ENCODE data around the gene S1PR4. TPM values are rescaled to one million over a fixed set of nuclear protein-coding genes. Genes with fewer than 3 reads are reported as not detected.

S1PR4 gene
- total RNA-seq = not detected in 2 replicates

DNA sequence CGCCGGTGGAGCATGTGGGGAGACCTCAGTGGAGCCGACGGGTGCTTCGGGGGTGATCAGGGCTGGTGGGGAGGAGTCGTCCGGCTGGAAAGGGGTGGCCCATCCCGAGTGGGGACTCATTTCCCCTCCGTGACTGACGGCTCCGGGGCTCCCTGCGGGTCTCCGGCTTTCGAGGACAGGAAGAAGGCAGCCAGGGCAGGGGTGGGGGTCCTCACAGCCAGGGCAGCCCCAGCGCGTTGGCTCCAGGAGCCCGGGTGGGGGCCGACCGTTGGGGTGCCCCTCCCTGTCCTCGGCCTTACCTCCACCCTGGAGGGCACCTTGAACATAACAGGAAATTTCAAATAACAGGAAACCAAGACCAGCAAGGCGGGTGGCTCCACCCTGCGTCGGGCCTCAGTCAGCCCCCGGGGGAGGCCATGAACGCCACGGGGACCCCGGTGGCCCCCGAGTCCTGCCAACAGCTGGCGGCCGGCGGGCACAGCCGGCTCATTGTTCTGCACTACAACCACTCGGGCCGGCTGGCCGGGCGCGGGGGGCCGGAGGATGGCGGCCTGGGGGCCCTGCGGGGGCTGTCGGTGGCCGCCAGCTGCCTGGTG is at the start of gene S1PR4:
Gene S1PR4, plus strand, starts transcription at position 393 of the 596 bp plus-strand sequence. Its CDS starts 24 bp downstream, at position 417.

DNA sequence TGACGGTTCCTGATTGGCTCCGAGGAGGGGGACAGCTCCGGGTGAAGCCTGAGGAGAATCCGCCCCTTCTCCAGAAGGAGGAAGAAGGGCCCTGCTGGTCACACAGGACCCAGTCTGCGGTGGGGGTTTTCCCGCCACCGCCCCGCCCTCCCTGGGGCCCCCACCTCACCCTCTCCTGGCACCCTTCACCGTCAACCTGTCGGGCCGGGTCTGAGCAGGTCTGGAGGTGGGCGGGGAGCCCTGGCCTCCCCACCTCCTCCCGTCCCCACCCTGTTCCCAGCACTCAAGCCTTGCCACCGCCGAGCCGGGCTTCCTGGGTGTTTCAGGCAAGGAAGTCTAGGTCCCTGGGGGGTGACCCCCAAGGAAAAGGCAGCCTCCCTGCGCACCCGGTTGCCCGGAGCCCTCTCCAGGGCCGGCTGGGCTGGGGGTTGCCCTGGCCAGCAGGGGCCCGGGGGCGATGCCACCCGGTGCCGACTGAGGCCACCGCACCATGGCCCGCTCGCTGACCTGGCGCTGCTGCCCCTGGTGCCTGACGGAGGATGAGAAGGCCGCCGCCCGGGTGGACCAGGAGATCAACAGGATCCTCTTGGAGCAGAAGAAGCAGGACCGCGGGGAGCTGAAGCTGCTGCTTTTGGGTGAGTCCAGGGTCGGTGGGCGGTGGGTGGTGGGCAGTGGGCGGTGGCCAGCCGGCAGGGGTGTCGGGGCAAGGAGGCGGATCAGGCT is 42.4 kb upstream of the S1PR4 start, which contains the start of gene GNA15:
Gene GNA15, plus strand, starts transcription at position 73 of the 723 bp plus-strand sequence. Its CDS starts 418 bp downstream, at position 491.

DNA sequence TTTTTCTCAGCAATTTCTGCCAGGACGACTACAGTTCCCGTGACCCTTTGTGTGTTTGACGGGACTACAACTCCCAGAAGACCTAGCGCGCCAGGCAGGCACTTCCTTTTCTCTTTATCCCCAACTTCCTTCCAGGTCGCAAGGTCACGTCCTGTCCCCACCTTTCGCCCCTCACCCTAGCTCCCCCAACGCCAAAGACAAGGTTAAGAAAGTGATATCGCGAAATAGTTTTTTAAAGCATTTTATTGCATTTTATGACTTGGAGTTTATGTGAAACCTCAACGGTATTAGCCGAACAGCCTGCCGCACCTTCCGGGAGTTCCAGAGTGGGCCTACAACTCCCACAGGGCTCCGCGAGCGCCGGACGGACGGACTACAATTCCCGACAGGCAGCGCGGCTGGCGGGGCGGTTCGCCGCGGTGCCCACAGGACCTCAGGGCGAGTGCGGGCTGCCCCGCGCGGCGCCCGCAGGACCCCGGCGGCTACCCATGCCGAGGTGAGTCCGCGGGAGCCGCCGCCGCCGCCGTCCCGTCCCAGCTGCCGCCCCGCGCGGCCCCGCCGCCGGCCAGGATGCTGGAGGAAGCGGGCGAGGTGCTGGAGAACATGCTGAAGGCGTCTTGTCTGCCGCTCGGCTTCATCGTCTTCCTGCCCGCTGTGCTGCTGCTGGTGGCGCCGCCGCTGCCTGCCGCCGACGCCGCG is 7.0 kb downstream of the S1PR4 start, which contains the start of gene NCLN:
Gene NCLN, plus strand, starts transcription at position 470 of the 699 bp plus-strand sequence. Its CDS starts 101 bp downstream, at position 571.

DNA sequence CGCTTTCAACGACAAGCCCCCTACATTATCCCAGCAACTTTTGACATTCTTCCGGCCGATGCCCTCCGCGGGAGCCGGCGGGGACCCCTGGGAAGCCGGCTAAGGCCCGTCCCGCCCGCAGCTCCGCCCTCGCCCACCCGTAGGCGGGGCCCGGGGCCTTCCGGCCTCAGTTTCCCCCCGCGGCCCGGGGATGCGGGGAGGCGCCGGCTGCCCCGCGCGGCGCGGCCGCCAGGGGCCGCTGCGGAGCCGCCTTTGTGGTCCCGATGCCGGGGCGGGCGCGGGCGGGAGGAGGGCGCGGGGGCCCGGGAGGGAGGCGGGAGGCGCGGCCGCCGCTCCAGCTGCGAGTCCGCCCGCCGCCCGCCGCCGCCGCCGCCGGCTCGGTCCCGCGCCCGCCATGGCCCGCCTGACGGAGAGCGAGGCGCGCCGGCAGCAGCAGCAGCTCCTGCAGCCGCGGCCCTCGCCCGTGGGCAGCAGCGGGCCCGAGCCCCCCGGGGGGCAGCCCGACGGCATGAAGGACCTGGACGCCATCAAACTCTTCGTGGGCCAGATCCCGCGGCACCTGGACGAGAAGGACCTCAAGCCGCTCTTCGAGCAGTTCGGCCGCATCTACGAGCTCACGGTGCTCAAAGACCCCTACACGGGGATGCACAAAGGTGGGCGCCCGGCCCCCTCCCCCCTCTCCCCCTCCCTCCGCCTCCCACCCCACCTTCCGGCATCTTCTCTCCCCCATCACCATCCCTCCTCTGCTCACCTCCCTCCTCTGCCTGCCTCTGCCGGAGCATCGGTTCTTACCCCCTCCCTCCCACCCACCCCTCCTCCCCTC is 46.0 kb downstream of the S1PR4 start, which contains the start of gene CELF5:
Gene CELF5, plus strand, starts transcription at position 316 of the 823 bp plus-strand sequence. Its CDS starts 79 bp downstream, at position 395.

Other genes starting within 250 kb of the S1PR4 start
- gene ZNF77, start 233.8 kb upstream of the S1PR4 start, total RNA-seq = 3.3 and 4.3 TPM in 2 replicates
- 0.63 and 0.94 TPM in 2 replicates for gene TLE6, start 201.2 kb upstream of the S1PR4 start, total RNA-seq
- gene TLE2, start 149.5 kb upstream of the S1PR4 start, total RNA-seq = 1.6 and 4.3 TPM in 2 replicates
- gene TLE5, start 116.3 kb upstream of the S1PR4 start, total RNA-seq = 118 and 134 TPM in 2 replicates
- 35.8 and 45.3 TPM in 2 replicates for gene GNA11, start 84.4 kb upstream of the S1PR4 start, total RNA-seq
- gene GNA15, start 42.7 kb upstream of the S1PR4 start, total RNA-seq = under 0.01 and 0.09 TPM in 2 replicates
- gene NCLN, start 7.2 kb downstream of the S1PR4 start, total RNA-seq = 27.6 and 32.8 TPM in 2 replicates
- gene CELF5, start 45.9 kb downstream of the S1PR4 start, total RNA-seq = not detected in 2 replicates
- 40.7 and 70.5 TPM in 2 replicates for gene NFIC, start 187.8 kb downstream of the S1PR4 start, total RNA-seq